B cell (primary cell): ENCODE results near the gene MPP1. TPM values are rescaled to one million over a fixed set of nuclear protein-coding genes. Genes with fewer than 3 reads are reported as not detected.

Source experiments
- ATAC-seq: fragments of 200-7000 bp; cut with Tn5 transposase; one replicate; pipeline ENCODE4 v1.10.0; 2021; ENCODE audit warnings: low read depth, mild to moderate bottlenecking, moderate number of reproducible peaks, moderate library complexity
- CTCF ChIA-PET: fragments of 350-600 bp; sonication (Branson Sonifier 250); formaldehyde crosslinking; loops from one replicate; lab custom pipeline; 2021; ENCODE audit warnings: antibody characterized with exemption, inconsistent platforms; lab: Charles Lee
- POLR2A ChIA-PET: fragments of 350-600 bp; sonication (Branson Sonifier 250); formaldehyde crosslinking; loops from one replicate; lab custom pipeline; 2021; ENCODE audit warnings: antibody characterized with exemption; lab: Charles Lee
- DNase-seq: peaks from one replicate; pipeline ENCODE4 v3.0.0; 2013
- H2AFZ ChIP-seq: 2 replicates; pipeline ENCODE4 v1.6.1; 2012; ENCODE audit warnings: mild to moderate bottlenecking, low read depth, low read length; ENCODE audit not compliant: insufficient read depth, poor library complexity, severe bottlenecking
- H3K27ac ChIP-seq, 2 donors: 1 replicate in 1 of 2; 2 replicates in 1 of 2; pipeline ENCODE4 v1.5.1; 2012 to 2013; ENCODE audit warnings: low read length in 2 of 2, mild to moderate bottlenecking in 2 of 2, moderate library complexity in 1 of 2
- H3K27me3 ChIP-seq, 4 experiments: fragments of 200-600 bp in 1 of 4; sonication (generic) in 1 of 4; replicated peaks in 1 of 4; 1 replicate in 2 of 4; 2 replicates in 2 of 4; pipeline versions ENCODE4 v1.6.1 to v1.7.0; 2013 to 2016; ENCODE audit warnings: low read length in 3 of 4, mild to moderate bottlenecking in 2 of 4, mixed read lengths in 1 of 4, moderate library complexity in 1 of 4; ENCODE audit not compliant: insufficient read depth in 4 of 4, control insufficient read depth in 3 of 4; ENCODE audit errors: control extremely low read depth in 1 of 4
- H3K36me3 ChIP-seq, 2 experiments: replicated peaks in 1 of 2; 1 replicate in 1 of 2; 2 replicates in 1 of 2; pipeline versions ENCODE4 v1.6.1 to v1.7.1; 2013; ENCODE audit warnings: low read length in 1 of 2; ENCODE audit not compliant: insufficient read depth in 2 of 2, control insufficient read depth in 1 of 2; ENCODE audit errors: control extremely low read depth in 1 of 2, extremely low read depth in 1 of 2
- H3K4me1 ChIP-seq, 2 donors: fragments of 200-600 bp in 1 of 2; sonication (generic) in 1 of 2; 1 replicate in 1 of 2; 2 replicates in 1 of 2; pipeline versions ENCODE4 v1.5.1 to v1.6.1; 2013 to 2017; ENCODE audit warnings: low read length in 2 of 2; ENCODE audit not compliant: control insufficient read depth in 2 of 2, insufficient read depth in 2 of 2
- H3K4me2 ChIP-seq: replicated peaks from 2 replicates; pipeline ENCODE3; 2012; ENCODE audit warnings: mild to moderate bottlenecking, low read depth, low read length; ENCODE audit not compliant: poor library complexity, severe bottlenecking
- H3K4me3 ChIP-seq, 5 experiments: fragments of 200-600 bp in 1 of 5; sonication (generic) in 1 of 5; 1 replicate in 3 of 5; 2 replicates in 2 of 5; pipeline versions ENCODE4 v1.5.1 to v1.7.0; 2011 to 2016; ENCODE audit warnings: low read length in 4 of 5, mild to moderate bottlenecking in 4 of 5, low read depth in 2 of 5, control low read depth in 1 of 5, moderate library complexity in 1 of 5; ENCODE audit not compliant: insufficient read depth in 1 of 5; ENCODE audit errors: control extremely low read depth in 1 of 5, extremely low read depth in 1 of 5
- H3K79me2 ChIP-seq: fragments of 200-600 bp; sonication (generic); one replicate; pipeline ENCODE4 v1.6.0; 2016; ENCODE audit warnings: low read length; ENCODE audit not compliant: control insufficient read depth, insufficient read depth
- H3K9ac ChIP-seq: fragments of 200-600 bp; sonication (generic); 2 replicates; pipeline ENCODE4 v1.6.1; 2017; ENCODE audit warnings: mild to moderate bottlenecking, low read length, moderate library complexity
- H3K9me3 ChIP-seq, 3 donors: one replicate each; pipeline versions ENCODE4 v1.6.1 to v1.7.1; 2013; ENCODE audit warnings: low read length in 2 of 3; ENCODE audit not compliant: control insufficient read depth in 2 of 3, insufficient read depth in 1 of 3; ENCODE audit errors: control extremely low read depth in 1 of 3
- H4K20me1 ChIP-seq: 2 replicates; pipeline ENCODE4 v1.6.0; 2012; ENCODE audit warnings: mild to moderate bottlenecking, low read length; ENCODE audit not compliant: insufficient read depth, control insufficient read depth, poor library complexity, severe bottlenecking
- H3K27ac Mint-ChIP-seq: one replicate; pipeline ENCODE4 v1.8.0; 2021; ENCODE audit warnings: mixed read lengths
- H3K27me3 Mint-ChIP-seq: one replicate; pipeline ENCODE4 v1.8.0; 2021; ENCODE audit warnings: mixed read lengths
- H3K4me1 Mint-ChIP-seq: one replicate; pipeline ENCODE4 v1.8.0; 2021; ENCODE audit warnings: mixed read lengths
- H3K4me3 Mint-ChIP-seq: one replicate; pipeline ENCODE4 v1.8.0; 2021; ENCODE audit warnings: mixed read lengths
- H3K9me3 Mint-ChIP-seq: one replicate; pipeline ENCODE4 v1.8.0; 2022; ENCODE audit warnings: mixed read lengths; ENCODE audit not compliant: insufficient read depth
- CTCF ChIP-seq: fragments of 200-600 bp; IDR thresholded peaks from one replicate; pipeline ENCODE4 v1.8.0; 2022; ENCODE audit warnings: antibody characterized with exemption, mild to moderate bottlenecking
- EZH2 ChIP-seq: IDR thresholded peaks from 2 replicates; pipeline ENCODE4 v1.6.1; 2012; ENCODE audit warnings: borderline replicate concordance, low read depth, mild to moderate bottlenecking, moderate library complexity, low read length; ENCODE audit not compliant: insufficient read depth, poor library complexity, severe bottlenecking
- WGBS: methylation state at CpG from one replicate; pipeline ENCODE4 v1.1.5; 2013; ENCODE audit warnings: missing lambda C conversion rate; ENCODE audit not compliant: insufficient coverage; 5-methylcytosine and 5-hydroxymethylcytosine counted together
- intact Hi-C: fragments of 100-400 bp; cut with micrococcal nuclease; formaldehyde crosslinking; loops from one replicate; pipeline ENCODE4 v1.10.0; 2022
- polyA plus RNA-seq: library from polyadenylated mRNA; depleted of rRNA; stranded (reverse); fragments of >200 nt; gene quantifications from 2 replicates; pipeline ENCODE4 v1.2.3, GENCODE V29; 2012
- total RNA-seq, 2 donors: library from RNA; stranded (reverse); fragments of 120-200 nt in 1 of 2; gene quantifications; 1 replicate in 1 of 2; 2 replicates in 1 of 2; pipeline versions ENCODE4 v1.2.3 to v1.2.4, GENCODE V29; 2013 to 2022

The MPP1 gene
- total and polyA plus RNA-seq, 2 donors (not counting 1 experiment from before 2014, with no cell fraction given) = 5.0 to 7.7 TPM

- Histone ChIP-seq H3K4me2 (peak overlapping the region; percentile 75), H4K20me1 (no peaks in the 10 kb centered on the region), H3K79me2 (peaks cover 8% of the 10 kb centered on the region), H3K9me3 (no peaks in the 10 kb centered on the region), H3K4me3 (peak overlapping the region in 4 of 5 experiments; percentile 27 to 64 (median 56)), H3K36me3 (no peaks in the 10 kb centered on the region), H3K27ac (no peak overlapping the region), H3K9ac (peak overlapping the region; percentile 64), H2AFZ (peak overlapping the region; percentile 75), H3K27me3 (no peaks in the 10 kb centered on the region), H3K4me1 (peaks cover 18 to 27% of the 10 kb centered on the region in 2 donors)
- TF ChIP-seq EZH2 (no peak), CTCF (no peak)
- Mint-ChIP-seq H3K9me3 (no peaks in the 10 kb centered on the region), H3K4me3 (peak overlapping the region; percentile 77), H3K27ac (peak overlapping the region; percentile 16), H3K4me1 (peaks cover 18% of the 10 kb centered on the region), H3K27me3 (no peaks in the 10 kb centered on the region)
- no peak for ATAC-seq
- peak; percentile 25 for DNase-seq
- intact Hi-C loops = loop anchor here (2.0 kb wide), 1 partner anchor 31 kb away; no protein-coding TSS in a partner anchor
- ChIA-PET POLR2A (interaction anchor here (1.2 to 1.3 kb wide), 2 partner anchors 13 to 32 kb away, joined by 4 to 7 read pairs; partner anchors contain the start of gene DKC1), CTCF (interaction anchor here (0.7 to 5.3 kb wide), 6 partner anchors 9 to 90 kb away, joined by 3 to 44 read pairs (median 6); partner anchors contain the start of genes DKC1 and MPP1)
- no CpG with 5 or more reads among the region's 6 CpGs for WGBS
Measured at GRCh38 chrX:154749856-154750255, 55.4 kb downstream of the MPP1 start.

- ChIA-PET POLR2A (interaction anchor here (1.0 kb wide), 1 partner anchor 14 kb away, joined by 4 read pairs; the partner anchor contains the start of gene DKC1), CTCF (interaction anchor here (0.7 to 5.3 kb wide), 12 partner anchors 8 to 158 kb away, joined by 3 to 44 read pairs (median 6); partner anchors contain the start of genes DKC1 and MPP1)
- Histone ChIP-seq H4K20me1 (no peaks in the 10 kb centered on the region), H3K36me3 (no peaks in the 10 kb centered on the region), H3K4me1 (peaks cover 18 to 27% of the 10 kb centered on the region in 2 donors), H3K27ac (no peak overlapping the region), H3K4me3 (no peak overlapping the region), H3K4me2 (peak overlapping the region; percentile 41), H3K9me3 (no peaks in the 10 kb centered on the region), H3K79me2 (peaks cover 8% of the 10 kb centered on the region), H3K27me3 (no peaks in the 10 kb centered on the region), H2AFZ (peak overlapping the region; percentile 52), H3K9ac (no peak overlapping the region)
- Mint-ChIP-seq H3K4me3 (peak overlapping the region; percentile 50), H3K9me3 (no peaks in the 10 kb centered on the region), H3K27me3 (no peaks in the 10 kb centered on the region), H3K4me1 (peaks cover 18% of the 10 kb centered on the region), H3K27ac (no peak overlapping the region)
- WGBS = 0% methylated on average over 1 of the region's 11 CpGs
- TF ChIP-seq CTCF (peak; percentile 69), EZH2 (no peak)
- DNase-seq (peak; percentile 75), ATAC-seq (peak; percentile 48)
- intact Hi-C loops = loop anchor here (1.0 to 2.0 kb wide), 3 partner anchors 30 to 92 kb away; partner anchors contain the start of gene MPP1
Measured at GRCh38 chrX:154748712-154749339, 56.5 kb downstream of the MPP1 start.
